Motor neuron (in vitro differentiated cells): Measurements from ENCODE around the gene MTRF1. TPM values are rescaled to one million over a fixed set of nuclear protein-coding genes. Genes with fewer than 3 reads are reported as not detected.
"Not testable (repeated sequence)": the region's sequence is repeated elsewhere in the genome, so short reads cannot be mapped to it uniquely, and the experiment has no call there.

Source experiments
- ATAC-seq, 8 experiments: fragments of 200-7000 bp; cut with Tn5 transposase; replicated peaks in 6 of 8; 2 replicates each; pipeline ENCODE4 v1.8.0; 2021; ENCODE audit warnings: mild to moderate bottlenecking in 8 of 8, moderate library complexity in 8 of 8
- H3K27ac ChIP-seq, 2 donors: fragments of 250-450 bp; sonication (Bioruptor Pico); 2 replicates each; pipeline ENCODE4 v1.9.0; 2021; ENCODE audit warnings: antibody characterized with exemption in 2 of 2, mild to moderate bottlenecking in 2 of 2, moderate library complexity in 1 of 2
- H3K4me1 ChIP-seq, 2 donors: fragments of 250-450 bp; sonication (Bioruptor Pico); replicated peaks in 1 of 2; 2 replicates each; pipeline ENCODE4 v1.6.1; 2021; ENCODE audit warnings: antibody characterized with exemption in 2 of 2, mild to moderate bottlenecking in 2 of 2, moderate library complexity in 1 of 2
- H3K4me3 ChIP-seq, 5 donors: fragments of 250-450 bp; sonication (Bioruptor Pico); 2 replicates each; pipeline ENCODE4 v1.9.0; 2021; ENCODE audit warnings: antibody characterized with exemption in 5 of 5, mild to moderate bottlenecking in 5 of 5, moderate library complexity in 4 of 5
- WGBS, 10 experiments: fragments of 450-650 bp; shearing (Covaris generic); methylation state at CpG; one replicate each; pipeline ENCODE4 v1.0.0; 2022; 5-methylcytosine and 5-hydroxymethylcytosine counted together
- in situ Hi-C, 9 experiments: fragments of 400-800 bp; cut with MboI; loops; one replicate each; pipeline ENCODE4 v1.15.0; 2021; ENCODE audit warnings: low sequenced_read_pairs in 9 of 9, low pct_unique_long_range_greater_than_20kb in 2 of 9; ENCODE audit not compliant: unreplicated experiment in 9 of 9
- total RNA-seq, 8 experiments: library from RNA; unstranded; fragments of 300-600 nt; gene quantifications; 2 replicates each; pipeline versions ENCODE4 v1.2.3 to v1.2.4, GENCODE V29; 2022

The MTRF1 gene
- total RNA-seq, 8 experiments from 2014 or later: 7.7 to 14.0 (median 9.9) TPM

DNA sequence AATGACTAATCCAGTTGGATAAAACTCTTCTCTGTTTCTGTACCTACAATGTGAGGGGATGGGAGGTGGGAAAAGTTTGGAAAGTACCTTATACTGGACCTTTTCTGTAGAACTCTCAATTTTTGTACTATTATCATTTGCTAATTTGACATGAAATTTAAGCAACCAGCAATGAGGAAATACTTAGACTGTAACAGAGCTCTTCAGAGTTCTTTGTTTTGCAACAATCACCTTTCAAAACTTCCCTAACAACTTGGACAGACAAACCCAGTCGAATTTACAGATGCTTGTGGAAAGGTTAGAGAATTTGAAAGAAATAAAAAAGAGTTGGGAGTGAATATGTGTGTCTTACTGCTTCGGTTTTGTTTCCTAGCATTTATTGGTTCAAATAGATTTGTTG is 85.8 kb downstream of the MTRF1 start:
- in situ Hi-C loops: no loop called here
- ATAC-seq: no peak
- no peak overlapping the region for H3K4me3 ChIP-seq
- no peak overlapping the region for H3K27ac ChIP-seq
- WGBS, 10 experiments: 0 to 50% (median 43%) methylated on average over 1 to 2 of the region's 2 CpGs
- H3K4me1 ChIP-seq: no peaks in the 10 kb centered on the region

DNA sequence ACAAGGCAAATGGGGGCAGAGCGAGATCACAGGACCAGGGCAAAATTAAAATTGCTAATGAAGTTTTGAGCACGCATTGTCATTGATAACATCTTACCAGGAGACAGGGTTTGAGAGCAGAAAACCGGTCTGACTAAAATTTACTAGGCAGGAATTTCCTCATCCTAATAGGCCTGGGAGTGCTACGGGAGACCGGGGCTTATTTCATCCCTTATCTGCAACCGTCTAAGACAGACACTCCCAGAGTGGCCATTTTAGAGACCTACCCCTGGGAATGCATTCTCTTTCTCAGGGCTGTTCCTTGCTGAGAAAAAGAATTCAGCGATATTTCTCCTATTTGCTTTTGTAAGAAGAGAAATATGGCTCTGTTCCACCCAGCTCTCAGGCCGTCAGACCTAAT is 87.8 kb downstream of the MTRF1 start:
- H3K4me1 ChIP-seq, H3K4me3 ChIP-seq, H3K27ac ChIP-seq, in situ Hi-C loops, ATAC-seq: not testable (repeated sequence)
- 40 to 100% (median 86%) methylated on average over 1 to 4 of the region's 8 CpGs; no CpG with 5 or more reads in 3 of the 10 experiments for WGBS, 10 experiments

Other genes starting within 250 kb of the MTRF1 start
- gene ELF1, start 244.3 kb downstream of the MTRF1 start, total RNA-seq: 10 to 100 TPM in 4 of 8 experiments, 1 to 10 TPM in 4; 5.9 to 48.0 (median 16.5) TPM
- gene WBP4, start 202.1 kb downstream of the MTRF1 start, total RNA-seq: 10 to 100 TPM in 7 of 8 experiments, 1 to 10 TPM in 1; 8.7 to 27.6 (median 12.6) TPM
- 10 to 100 TPM; 15.0 to 50.2 (median 24.2) TPM for gene KBTBD6, start 130.8 kb downstream of the MTRF1 start, total RNA-seq
- gene KBTBD7, start 69.0 kb downstream of the MTRF1 start, total RNA-seq: 10 to 100 TPM in 5 of 8 experiments, 1 to 10 TPM in 3; 5.3 to 16.0 (median 11.4) TPM
- gene NAA16, start 47.7 kb upstream of the MTRF1 start, total RNA-seq: 10 to 100 TPM in 7 of 8 experiments, 1 to 10 TPM in 1; 8.3 to 41.9 (median 20.2) TPM
- gene RGCC, start 194.0 kb upstream of the MTRF1 start, total RNA-seq: 10 to 100 TPM in 1 of 8 experiments, 1 to 10 TPM in 3, under 1 TPM in 2, not detected in 2; 0.16 to 19.2 (median 3.8) TPM